Activated T-cell treated with anti-CD3 and anti-CD28 coated beads, Interleukin-2, amount 50 U/mL, for 48 hours (primary cell): Measurements from ENCODE around the gene SLC39A6.
"Not testable (repeated sequence)": the region's sequence is repeated elsewhere in the genome, so short reads cannot be mapped to it uniquely, and the experiment has no call there.

ENCODE experiments used
- DNase-seq, 2 experiments: peaks; one replicate each; pipeline ENCODE4 v3.0.0-alpha.2; 2020

The SLC39A6 gene

GRCh38 chr18:36129300-36130038, at the start of gene SLC39A6, which contains the start of gene ELP2:
TSS of gene SLC39A6 (minus strand) at chr18:36129340. CDS start at chr18:36127007, 2,333 bp downstream.
TSS of gene ELP2 (plus strand) at chr18:36129899. CDS start at chr18:36129934, 35 bp downstream.
- DNase-seq, result peak; percentile 95 to 96

- no peak for DNase-seq
Measured at GRCh38 chr18:36177913-36178312, 48.8 kb upstream of the SLC39A6 start.

- no peak for DNase-seq
Measured at GRCh38 chr18:36176711-36177110, 47.6 kb upstream of the SLC39A6 start.

GRCh38 chr18:36176177-36176584, 47.0 kb upstream of the SLC39A6 start:
- no peak for DNase-seq

GRCh38 chr18:36175481-36175880, 46.3 kb upstream of the SLC39A6 start:
- DNase-seq, result no peak

- DNase-seq, result no peak
Measured at GRCh38 chr18:36169938-36170337, 40.8 kb upstream of the SLC39A6 start.

GRCh38 chr18:36168296-36168695, 39.2 kb upstream of the SLC39A6 start:
- not testable (repeated sequence) for DNase-seq

GRCh38 chr18:36167692-36168218, 38.6 kb upstream of the SLC39A6 start:
- DNase-seq, result no peak

GRCh38 chr18:36162981-36163380, 33.8 kb upstream of the SLC39A6 start:
- DNase-seq, result no peak

GRCh38 chr18:36160959-36161371, 31.8 kb upstream of the SLC39A6 start:
- DNase-seq, result no peak

GRCh38 chr18:36158266-36158867, 29.2 kb upstream of the SLC39A6 start:
- no peak for DNase-seq

GRCh38 chr18:36157441-36157840, 28.3 kb upstream of the SLC39A6 start:
- DNase-seq, result no peak

GRCh38 chr18:36155851-36156757, 27.0 kb upstream of the SLC39A6 start:
- DNase-seq, result no peak

- no peak for DNase-seq
Measured at GRCh38 chr18:36153771-36154170, 24.6 kb upstream of the SLC39A6 start.

GRCh38 chr18:36153203-36153602, 24.1 kb upstream of the SLC39A6 start:
- DNase-seq, result no peak

- no peak for DNase-seq
Measured at GRCh38 chr18:36152781-36153180, 23.6 kb upstream of the SLC39A6 start.

- DNase-seq, result no peak
Measured at GRCh38 chr18:36149514-36150289, 20.6 kb upstream of the SLC39A6 start.

GRCh38 chr18:36143391-36143790, 14.3 kb upstream of the SLC39A6 start:
- DNase-seq, result no peak

- DNase-seq, result no peak
Measured at GRCh38 chr18:36142751-36143150, 13.6 kb upstream of the SLC39A6 start.

- DNase-seq, result no peak
Measured at GRCh38 chr18:36141576-36141975, 12.4 kb upstream of the SLC39A6 start.

GRCh38 chr18:36139245-36139644, 10.1 kb upstream of the SLC39A6 start:
- DNase-seq, result no peak

GRCh38 chr18:36135264-36135663, 6.1 kb upstream of the SLC39A6 start:
- no peak for DNase-seq
